Neutrophil (primary cell): Measurements from ENCODE around the gene HHIPL1.
"Not testable (repeated sequence)": the region's sequence is repeated elsewhere in the genome, so short reads cannot be mapped to it uniquely, and the experiment has no call there.

Experiments
- H3K27ac ChIP-seq: fragments of 200-600 bp; sonication (generic); 2 replicates; pipeline ENCODE4 v1.5.1; 2016; ENCODE audit warnings: mild to moderate bottlenecking, moderate library complexity
- H3K27me3 ChIP-seq: fragments of 200-600 bp; sonication (generic); 2 replicates; pipeline ENCODE4 v1.6.0; 2016; ENCODE audit warnings: mild to moderate bottlenecking
- H3K36me3 ChIP-seq: fragments of 200-600 bp; sonication (generic); 2 replicates; pipeline ENCODE4 v1.5.1; 2017
- H3K4me1 ChIP-seq, 2 experiments: fragments of 200-600 bp in 1 of 2; sonication (generic) in 1 of 2; 1 replicate in 1 of 2; 2 replicates in 1 of 2; pipeline versions ENCODE4 v1.5.1 to v1.6.1; 2013 to 2016; ENCODE audit warnings: low read depth in 1 of 2, low read length in 1 of 2, mild to moderate bottlenecking in 1 of 2, moderate library complexity in 1 of 2; ENCODE audit not compliant: control insufficient read depth in 1 of 2, insufficient read depth in 1 of 2
- H3K4me3 ChIP-seq, 2 experiments: fragments of 200-600 bp in 1 of 2; sonication (generic) in 1 of 2; 1 replicate in 1 of 2; 2 replicates in 1 of 2; pipeline ENCODE4 v1.5.1; 2013 to 2016; ENCODE audit warnings: low read depth in 1 of 2, low read length in 1 of 2, mild to moderate bottlenecking in 1 of 2, moderate library complexity in 1 of 2
- H3K9me3 ChIP-seq: fragments of 200-600 bp; sonication (generic); 2 replicates; pipeline ENCODE4 v1.5.1; 2016
- TF ChIP-seq, protein P1 (sequence below): fragments of 200-600 bp; sonication (generic); IDR thresholded peaks from 2 replicates; pipeline ENCODE4 v1.5.1; 2016; ENCODE audit warnings: antibody characterized with exemption

The HHIPL1 gene

DNA sequence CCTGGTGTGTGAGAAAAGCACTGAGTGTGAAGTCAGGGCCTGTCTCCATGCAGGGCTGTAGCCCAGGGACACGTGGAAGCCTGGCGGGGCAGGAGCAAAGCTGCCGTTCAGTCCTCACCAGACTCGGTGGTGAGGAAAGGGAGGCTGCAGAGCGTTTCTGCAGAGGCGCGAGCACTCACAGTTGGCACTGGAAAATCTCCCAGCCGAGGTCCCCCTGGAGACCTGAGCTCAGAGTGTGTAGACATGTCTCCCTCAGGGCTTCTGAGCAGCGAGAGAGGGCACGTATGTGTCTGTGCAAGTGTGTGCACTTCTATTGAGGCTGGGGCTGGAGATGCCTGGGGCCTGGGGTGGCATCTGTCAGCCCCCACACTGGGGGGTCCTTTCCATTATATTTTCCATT is 11.0 kb upstream of the HHIPL1 start:
- Histone ChIP-seq H3K4me1 (no peaks in the 10 kb centered on the region), H3K27ac (no peak overlapping the region), H3K4me3 (no peak overlapping the region), H3K27me3 (peaks cover 3% of the 10 kb centered on the region), H3K9me3 (no peaks in the 10 kb centered on the region), H3K36me3 (no peaks in the 10 kb centered on the region)
- TF ChIP-seq, protein P1, sequence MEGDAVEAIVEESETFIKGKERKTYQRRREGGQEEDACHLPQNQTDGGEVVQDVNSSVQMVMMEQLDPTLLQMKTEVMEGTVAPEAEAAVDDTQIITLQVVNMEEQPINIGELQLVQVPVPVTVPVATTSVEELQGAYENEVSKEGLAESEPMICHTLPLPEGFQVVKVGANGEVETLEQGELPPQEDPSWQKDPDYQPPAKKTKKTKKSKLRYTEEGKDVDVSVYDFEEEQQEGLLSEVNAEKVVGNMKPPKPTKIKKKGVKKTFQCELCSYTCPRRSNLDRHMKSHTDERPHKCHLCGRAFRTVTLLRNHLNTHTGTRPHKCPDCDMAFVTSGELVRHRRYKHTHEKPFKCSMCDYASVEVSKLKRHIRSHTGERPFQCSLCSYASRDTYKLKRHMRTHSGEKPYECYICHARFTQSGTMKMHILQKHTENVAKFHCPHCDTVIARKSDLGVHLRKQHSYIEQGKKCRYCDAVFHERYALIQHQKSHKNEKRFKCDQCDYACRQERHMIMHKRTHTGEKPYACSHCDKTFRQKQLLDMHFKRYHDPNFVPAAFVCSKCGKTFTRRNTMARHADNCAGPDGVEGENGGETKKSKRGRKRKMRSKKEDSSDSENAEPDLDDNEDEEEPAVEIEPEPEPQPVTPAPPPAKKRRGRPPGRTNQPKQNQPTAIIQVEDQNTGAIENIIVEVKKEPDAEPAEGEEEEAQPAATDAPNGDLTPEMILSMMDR = no peak

DNA sequence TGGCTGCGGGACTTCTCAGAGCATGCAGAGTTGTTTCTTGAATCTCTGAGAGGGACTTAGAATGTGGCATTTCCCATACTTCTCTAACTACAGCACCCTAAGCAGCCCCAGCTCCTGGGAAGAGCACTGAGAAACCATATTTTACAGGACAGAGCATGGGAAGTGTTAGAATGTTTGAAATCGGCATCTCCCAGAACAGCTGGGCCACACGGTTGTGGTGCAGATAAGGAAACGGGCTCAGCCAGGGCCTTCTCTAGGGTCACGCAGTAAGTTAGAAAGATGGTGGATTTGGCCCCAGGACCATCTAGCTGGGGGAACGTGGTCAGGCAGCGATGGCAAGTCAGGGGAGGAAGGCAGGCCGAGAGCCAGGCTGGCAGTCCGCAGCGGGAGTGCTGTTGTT is 10.5 kb upstream of the HHIPL1 start:
- H3K27me3 ChIP-seq = peaks cover 3% of the 10 kb centered on the region
- no peaks in the 10 kb centered on the region for H3K9me3 ChIP-seq
- H3K27ac ChIP-seq = no peak overlapping the region
- H3K4me1 ChIP-seq = no peaks in the 10 kb centered on the region
- H3K36me3 ChIP-seq = no peaks in the 10 kb centered on the region
- TF ChIP-seq, protein P1 = no peak
- H3K4me3 ChIP-seq = no peak overlapping the region

DNA sequence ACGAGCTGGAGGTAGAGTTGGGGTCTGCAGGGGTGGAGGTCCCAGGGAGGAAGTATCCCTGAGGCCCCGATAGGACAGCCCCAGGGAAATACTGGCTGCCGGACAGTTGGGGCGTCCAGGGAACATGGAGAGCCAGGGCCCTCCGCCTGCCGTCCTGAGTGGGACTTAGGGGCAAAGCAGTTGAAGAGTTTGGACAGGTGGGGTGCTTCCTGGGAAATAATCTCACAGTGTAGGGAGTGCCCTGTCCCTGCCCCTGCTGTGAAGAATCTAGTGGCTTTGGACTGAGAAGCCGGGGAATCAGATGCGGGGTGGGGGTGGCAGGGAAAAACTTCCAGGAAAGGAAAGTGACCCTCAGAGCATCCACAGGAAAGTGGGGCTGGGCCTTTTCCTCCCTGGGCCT is 9.8 kb upstream of the HHIPL1 start:
- TF ChIP-seq, protein P1 = no peak
- H3K27me3 ChIP-seq = peaks cover 3% of the 10 kb centered on the region
- H3K36me3 ChIP-seq = no peaks in the 10 kb centered on the region
- no peaks in the 10 kb centered on the region for H3K4me1 ChIP-seq
- H3K9me3 ChIP-seq = no peaks in the 10 kb centered on the region
- no peak overlapping the region for H3K27ac ChIP-seq
- no peak overlapping the region for H3K4me3 ChIP-seq

DNA sequence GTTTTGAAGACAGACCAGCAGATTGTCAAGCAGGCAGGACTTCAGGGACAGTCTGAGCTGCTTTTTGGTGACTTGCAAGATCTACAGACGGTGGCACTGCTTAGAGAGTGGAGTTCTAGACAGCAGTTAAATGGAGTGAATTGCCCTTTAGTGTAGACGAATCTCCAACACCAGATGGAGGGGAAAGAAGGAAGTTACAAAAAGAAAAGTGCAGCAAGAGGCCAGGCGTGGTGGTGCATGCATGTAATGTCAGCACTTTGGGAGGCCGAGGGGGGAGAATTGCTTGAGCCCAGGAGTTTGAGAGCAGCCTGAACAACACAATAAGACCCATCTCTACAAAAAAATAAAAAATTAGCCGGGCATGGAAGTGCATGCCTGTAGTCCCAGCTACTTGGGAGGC is 8.4 kb upstream of the HHIPL1 start:
- no peak overlapping the region for H3K4me3 ChIP-seq
- no peaks in the 10 kb centered on the region for H3K9me3 ChIP-seq
- TF ChIP-seq, protein P1 = no peak
- no peaks in the 10 kb centered on the region for H3K4me1 ChIP-seq
- peaks cover 3% of the 10 kb centered on the region for H3K27me3 ChIP-seq
- no peak overlapping the region for H3K27ac ChIP-seq
- no peaks in the 10 kb centered on the region for H3K36me3 ChIP-seq

DNA sequence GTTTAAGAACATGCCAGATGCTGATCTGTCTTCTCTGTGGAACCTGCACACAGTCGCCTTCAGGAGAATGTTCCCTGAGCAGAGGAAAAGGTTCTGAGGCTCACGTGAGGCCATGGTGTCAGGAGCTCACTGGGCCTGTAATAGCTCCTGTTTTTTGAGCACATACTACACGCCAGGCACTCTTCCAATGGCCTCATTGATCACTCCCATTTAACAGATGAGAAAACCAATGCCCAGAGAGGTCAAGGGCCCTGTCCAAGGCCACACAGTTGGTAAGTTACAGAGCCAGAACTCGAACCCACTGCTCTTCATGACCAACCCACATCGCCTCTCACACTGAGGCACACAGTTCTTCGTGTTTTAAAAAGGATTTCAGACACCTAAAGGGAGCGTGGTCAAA is 7.3 kb upstream of the HHIPL1 start:
- Histone ChIP-seq H3K4me1 (no peaks in the 10 kb centered on the region), H3K27ac (no peak overlapping the region), H3K4me3 (no peak overlapping the region), H3K9me3 (no peaks in the 10 kb centered on the region), H3K36me3 (no peaks in the 10 kb centered on the region), H3K27me3 (peaks cover 3% of the 10 kb centered on the region)
- TF ChIP-seq, protein P1 = no peak

DNA sequence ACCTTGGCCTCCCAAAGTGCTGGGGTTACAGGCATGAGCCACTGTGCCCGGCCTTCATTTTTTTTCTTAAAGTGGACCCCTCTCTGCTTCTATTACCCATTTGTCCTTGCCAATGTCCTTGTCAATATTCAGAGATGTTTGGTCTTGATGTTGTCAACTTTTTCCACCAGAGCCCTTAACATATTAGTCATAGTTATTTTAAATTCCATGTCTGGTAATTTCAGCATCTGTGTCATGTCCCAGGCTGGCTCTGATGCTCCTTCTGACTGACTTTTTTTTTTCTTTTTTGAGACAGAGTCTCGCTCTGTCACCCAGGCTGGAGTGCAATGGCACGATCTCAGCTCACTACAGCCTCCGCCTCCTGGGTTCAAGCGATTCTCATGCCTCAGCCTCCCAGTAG is 2.2 kb upstream of the HHIPL1 start:
- not testable (repeated sequence) for H3K4me1 ChIP-seq, H3K9me3 ChIP-seq, H3K27ac ChIP-seq, H3K36me3 ChIP-seq, H3K4me3 ChIP-seq
- H3K27me3 ChIP-seq = peaks cover 46% of the 10 kb centered on the region
